AG04450 (cell line): ENCODE results near the gene BTNL3. TPM values are rescaled to one million over a fixed set of nuclear protein-coding genes. Genes with fewer than 3 reads are reported as not detected.

ENCODE experiments used
- CTCF ChIA-PET: fragments of 300-600, 350-600 bp; formaldehyde crosslinking; extraction: SDS; loops from one replicate; lab custom pipeline; 2022; ENCODE audit warnings: antibody characterized with exemption, inconsistent platforms; lab: Charles Lee
- POLR2A ChIA-PET: fragments of 350-600 bp; formaldehyde crosslinking; extraction: SDS; loops from one replicate; lab custom pipeline; 2021; ENCODE audit warnings: antibody characterized with exemption, inconsistent platforms; lab: Yijun Ruan, JAX
- DNase-seq: peaks from one replicate; pipeline ENCODE4 v3.0.0-alpha.2; 2011; ENCODE audit warnings: low read depth, low spot score
- H3K27ac ChIP-seq: one replicate; pipeline ENCODE4 v1.5.1; 2012; ENCODE audit warnings: low read depth, low read length, control low read depth
- H3K27me3 ChIP-seq: one replicate; pipeline ENCODE4 v1.6.0; 2012; ENCODE audit warnings: low read length; ENCODE audit not compliant: control insufficient read depth, insufficient read depth
- H3K4me3 ChIP-seq: 2 replicates; pipeline ENCODE4 v1.5.1; 2011; ENCODE audit warnings: mild to moderate bottlenecking, low read depth, low read length, control low read depth
- H3K9me3 ChIP-seq: 2 replicates; pipeline ENCODE4 v1.5.1; 2012; ENCODE audit warnings: low read length; ENCODE audit not compliant: control insufficient read depth, insufficient read depth
- polyA plus RNA-seq: library from polyadenylated mRNA; depleted of rRNA; stranded (reverse); fragments of >200 nt; gene quantifications from 2 replicates; pipeline ENCODE4 v1.2.3, GENCODE V29; 2011
- TF ChIP-seq, protein P1 (sequence below): IDR thresholded peaks from 2 replicates; pipeline ENCODE4 v1.5.1; 2011; ENCODE audit warnings: low read depth, low read length, control low read depth, inconsistent platforms

The BTNL3 gene
- polyA plus RNA-seq, 1 experiment = not detected

- no peak for DNase-seq
- TF ChIP-seq, protein P1, sequence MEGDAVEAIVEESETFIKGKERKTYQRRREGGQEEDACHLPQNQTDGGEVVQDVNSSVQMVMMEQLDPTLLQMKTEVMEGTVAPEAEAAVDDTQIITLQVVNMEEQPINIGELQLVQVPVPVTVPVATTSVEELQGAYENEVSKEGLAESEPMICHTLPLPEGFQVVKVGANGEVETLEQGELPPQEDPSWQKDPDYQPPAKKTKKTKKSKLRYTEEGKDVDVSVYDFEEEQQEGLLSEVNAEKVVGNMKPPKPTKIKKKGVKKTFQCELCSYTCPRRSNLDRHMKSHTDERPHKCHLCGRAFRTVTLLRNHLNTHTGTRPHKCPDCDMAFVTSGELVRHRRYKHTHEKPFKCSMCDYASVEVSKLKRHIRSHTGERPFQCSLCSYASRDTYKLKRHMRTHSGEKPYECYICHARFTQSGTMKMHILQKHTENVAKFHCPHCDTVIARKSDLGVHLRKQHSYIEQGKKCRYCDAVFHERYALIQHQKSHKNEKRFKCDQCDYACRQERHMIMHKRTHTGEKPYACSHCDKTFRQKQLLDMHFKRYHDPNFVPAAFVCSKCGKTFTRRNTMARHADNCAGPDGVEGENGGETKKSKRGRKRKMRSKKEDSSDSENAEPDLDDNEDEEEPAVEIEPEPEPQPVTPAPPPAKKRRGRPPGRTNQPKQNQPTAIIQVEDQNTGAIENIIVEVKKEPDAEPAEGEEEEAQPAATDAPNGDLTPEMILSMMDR = no peak
- ChIA-PET CTCF (no interaction called here), POLR2A (no interaction called here)
- Histone ChIP-seq H3K9me3 (peaks cover 5% of the 10 kb centered on the region; the same call in 1 of the 2 replicates), H3K27ac (no peak within 1 kb of the TSS), H3K4me3 (no peak within 1 kb of the TSS), H3K27me3 (no peaks in the 10 kb centered on the region)
Measured at GRCh38 chr5:181039931-181040630, 51.4 kb downstream of the BTNL3 start, which contains the start of gene BTNL9. TSS of gene BTNL9 (plus strand) at chr5:181040266. CDS start at chr5:181045490, 5,224 bp downstream.

DNA sequence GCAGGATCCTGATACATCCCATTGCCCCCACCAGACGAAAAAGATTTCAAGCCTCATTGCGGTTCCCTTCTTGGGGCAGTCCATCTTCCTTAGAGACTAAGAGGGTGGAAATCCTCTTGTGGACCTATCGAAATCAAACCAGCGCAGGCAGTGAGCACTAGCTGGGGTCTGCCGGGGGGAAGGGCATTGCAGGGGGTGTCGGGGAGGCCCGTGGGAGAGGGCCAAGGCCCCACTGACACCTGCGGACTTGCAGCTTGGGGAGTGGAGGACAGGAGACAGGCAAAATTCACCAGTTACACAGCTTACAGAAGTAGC is 51.9 kb downstream of the BTNL3 start:
- H3K27ac ChIP-seq = no peak overlapping the region
- ChIA-PET POLR2A (no interaction called here), CTCF (no interaction called here)
- no peak for DNase-seq
- no peaks in the 10 kb centered on the region for H3K27me3 ChIP-seq
- TF ChIP-seq, protein P1 = no peak
- no peak overlapping the region for H3K4me3 ChIP-seq
- H3K9me3 ChIP-seq = peaks cover 5% of the 10 kb centered on the region; the same call in 1 of the 2 replicates

DNA sequence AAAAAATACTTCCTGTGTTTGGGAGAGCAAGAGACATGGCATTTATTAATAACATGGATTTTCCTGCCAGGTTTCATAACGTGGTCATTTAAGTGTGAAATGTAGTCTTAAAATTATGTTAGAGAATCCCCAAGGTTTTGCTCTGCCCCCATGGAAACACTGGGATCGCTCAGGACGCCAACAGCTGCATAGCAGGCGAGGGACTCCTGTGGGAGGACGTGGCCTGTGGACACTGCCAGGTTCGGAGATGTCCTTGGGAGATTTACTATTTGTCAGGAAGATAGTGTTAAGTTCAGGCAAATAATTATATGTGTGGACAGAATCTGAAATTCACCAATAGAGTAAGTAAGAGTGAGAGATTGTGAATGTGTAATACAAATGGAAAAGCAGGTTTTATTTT is 52.4 kb downstream of the BTNL3 start:
- TF ChIP-seq, protein P1 = no peak
- ChIA-PET CTCF (no interaction called here), POLR2A (no interaction called here)
- Histone ChIP-seq H3K4me3 (no peak overlapping the region), H3K9me3 (peaks cover 5% of the 10 kb centered on the region; the same call in 1 of the 2 replicates), H3K27ac (no peak overlapping the region), H3K27me3 (no peaks in the 10 kb centered on the region)
- DNase-seq = no peak

DNA sequence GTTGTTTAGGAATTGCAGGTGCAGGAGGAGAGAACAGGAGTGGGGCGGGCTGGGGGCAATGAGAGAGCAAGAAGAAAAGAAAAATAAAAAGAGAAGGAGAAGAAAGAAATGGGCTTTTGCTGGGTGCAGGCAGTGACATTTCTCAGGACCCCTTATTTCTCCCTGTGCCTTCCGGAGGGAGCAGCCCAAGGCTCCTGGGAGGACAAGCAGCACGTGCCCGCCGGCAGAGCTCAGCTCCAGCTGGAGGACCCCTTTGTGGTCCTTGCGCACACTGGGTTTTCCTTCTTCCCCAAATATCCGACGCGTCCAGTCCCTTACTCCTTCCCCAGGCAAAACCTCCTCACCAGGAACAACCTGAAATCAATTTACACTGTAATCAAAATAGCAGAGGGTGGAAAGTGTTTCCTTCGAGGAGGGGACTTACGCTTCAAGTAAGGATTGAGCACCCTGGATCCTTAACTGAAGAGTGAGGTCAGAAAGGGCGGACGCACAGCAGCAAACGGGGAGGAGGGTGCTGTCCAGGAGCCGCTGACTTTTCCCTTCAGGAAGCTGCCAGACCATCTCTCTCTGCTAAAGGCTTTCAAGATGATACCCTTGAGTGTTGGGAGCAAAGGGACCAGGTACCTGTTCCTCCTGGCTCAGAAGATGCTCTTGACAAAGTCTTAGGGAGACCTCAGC is 53.5 kb downstream of the BTNL3 start:
- TF ChIP-seq, protein P1 = no peak
- no peak overlapping the region for H3K4me3 ChIP-seq
- no peaks in the 10 kb centered on the region for H3K27me3 ChIP-seq
- H3K27ac ChIP-seq = no peak overlapping the region
- CTCF ChIA-PET = no interaction called here
- no peaks in the 10 kb centered on the region; the same call in 1 of the 2 replicates for H3K9me3 ChIP-seq
- POLR2A ChIA-PET = no interaction called here
- DNase-seq = no peak

GRCh38 chr5:181042722-181043121 is 54.1 kb downstream of the BTNL3 start:
- DNase-seq = no peak
- H3K9me3 ChIP-seq = no peaks in the 10 kb centered on the region; the same call in 1 of the 2 replicates
- H3K4me3 ChIP-seq = no peak overlapping the region
- CTCF ChIA-PET = no interaction called here
- POLR2A ChIA-PET = no interaction called here
- H3K27me3 ChIP-seq = no peaks in the 10 kb centered on the region
- no peak overlapping the region for H3K27ac ChIP-seq
- TF ChIP-seq, protein P1 = no peak
